ENCODE results near the gene HIVEP1. TPM values are rescaled to one million over a fixed set of nuclear protein-coding genes. Genes with fewer than 3 reads are reported as not detected.

Gene HIVEP1
- total RNA-seq, 5 donors from 2014 or later (not counting 1 experiment from before 2014, with no cell fraction given), result 20.0 to 73.1 (median 29.5) TPM

DNA sequence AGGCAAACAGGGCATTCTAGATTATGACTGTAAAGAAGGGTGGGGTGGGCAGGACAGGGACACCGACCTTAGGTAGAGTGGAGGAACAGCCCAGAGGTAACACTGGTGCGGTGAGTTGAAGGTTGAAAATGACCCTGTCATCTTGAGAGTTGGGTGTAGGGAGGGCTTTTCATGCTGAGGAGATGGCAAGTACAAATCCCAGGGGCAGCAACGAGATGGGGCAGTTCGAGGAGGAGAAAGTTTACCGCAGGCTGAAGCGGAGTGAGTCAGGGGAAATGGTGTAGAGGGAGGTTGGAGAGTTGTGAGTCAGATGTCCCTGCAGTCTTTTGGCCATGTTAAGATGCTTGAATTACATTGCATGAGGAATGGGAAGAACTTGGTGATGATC lies 101.1 kb downstream of the HIVEP1 start:
- 69% methylated on average over 6 of the region's 6 CpGs for WGBS (ENCODE audit: insufficient coverage)
- POLR2A ChIA-PET, result no interaction called here
- CTCF ChIA-PET, result interaction anchor here in 1 of 2 donors (0.6 kb wide), 1 partner anchor 37 kb away, joined by 4 read pairs; no protein-coding TSS in a partner anchor
- Histone ChIP-seq H3K27ac (ENCODE audit: low read length) (no peak overlapping the region), H3K36me3 (ENCODE audit: control insufficient read depth in 2 of 2, extremely low read depth in 1 of 2, insufficient read depth in 1 of 2, low read length in 1 of 2) (peaks cover 4 to 8% of the 10 kb centered on the region in 2 donors), H3K9me3 (peaks cover 2% of the 10 kb centered on the region), H3K4me3 (ENCODE audit: control insufficient read depth in 1 of 2, extremely low read depth in 1 of 2, low read length in 1 of 2) (no peak overlapping the region), H3K4me1 (ENCODE audit: control insufficient read depth in 1 of 2, extremely low read depth in 1 of 2, insufficient read depth in 2 of 2, low read length in 2 of 2) (peaks cover 35% of the 10 kb centered on the region in 2 experiments), H3K27me3 (replicated peaks in 1 of 2; ENCODE audit: control insufficient read depth in 2 of 2, extremely low read depth in 1 of 2, insufficient read depth in 2 of 2, low read length in 1 of 2) (no peaks in the 10 kb centered on the region)
- no peaks in the 10 kb centered on the region for H3K27me3 Mint-ChIP-seq
- H3K4me3 Mint-ChIP-seq, result no peak overlapping the region
- H3K27ac Mint-ChIP-seq, result peak overlapping the region in 1 of 2 donors; percentile 18
- peaks cover 47% of the 10 kb centered on the region for H3K36me3 Mint-ChIP-seq
- DNase-seq, result no peak
- peaks cover 0 to 19% (median 11%) of the 10 kb centered on the region in 3 donors for H3K9me3 Mint-ChIP-seq
- ATAC-seq (replicated peaks in 1 of 4), result no peak
- H3K4me1 Mint-ChIP-seq, result peaks cover 51 to 66% (median 65%) of the 10 kb centered on the region in 3 donors

DNA sequence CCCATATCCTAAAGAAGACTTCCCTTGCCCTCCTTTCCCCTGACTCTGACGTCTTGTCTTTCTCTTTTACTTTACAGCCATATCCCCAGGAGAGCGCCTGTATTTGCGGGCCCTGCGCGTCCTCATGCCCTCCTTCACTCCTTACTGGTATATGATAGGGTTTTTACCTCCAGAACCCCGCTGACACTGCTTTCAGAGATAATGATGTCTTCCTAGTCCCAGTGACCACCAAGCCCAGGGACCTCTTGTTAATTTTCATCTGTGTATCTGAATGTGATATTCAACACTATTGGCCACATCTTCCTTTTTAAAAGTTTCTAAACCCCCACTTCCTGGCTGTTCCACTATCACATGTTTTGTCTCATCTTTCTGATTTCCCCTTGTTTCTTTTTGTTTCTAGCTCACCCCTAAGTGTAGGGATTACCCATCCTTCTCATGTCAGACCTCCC lies 102.0 kb downstream of the HIVEP1 start:
- H3K4me1 Mint-ChIP-seq, result peaks cover 59 to 75% (median 74%) of the 10 kb centered on the region in 3 donors
- no peaks in the 10 kb centered on the region for H3K27me3 Mint-ChIP-seq
- CTCF ChIA-PET, result interaction anchor here in 1 of 2 donors (0.6 kb wide), 1 partner anchor 38 kb away, joined by 4 read pairs; no protein-coding TSS in a partner anchor
- DNase-seq (no peak), ATAC-seq (replicated peaks in 1 of 4) (peak in 1 of 4 experiments; percentile 28)
- H3K4me3 Mint-ChIP-seq, result peak overlapping the region in 1 of 3 donors; percentile 32
- Histone ChIP-seq H3K36me3 (ENCODE audit: control insufficient read depth in 2 of 2, extremely low read depth in 1 of 2, insufficient read depth in 1 of 2, low read length in 1 of 2) (peaks cover 4 to 8% of the 10 kb centered on the region in 2 donors), H3K9me3 (peaks cover 2% of the 10 kb centered on the region), H3K27me3 (replicated peaks in 1 of 2; ENCODE audit: control insufficient read depth in 2 of 2, extremely low read depth in 1 of 2, insufficient read depth in 2 of 2, low read length in 1 of 2) (no peaks in the 10 kb centered on the region), H3K4me1 (ENCODE audit: control insufficient read depth in 1 of 2, extremely low read depth in 1 of 2, insufficient read depth in 2 of 2, low read length in 2 of 2) (peaks cover 37 to 39% of the 10 kb centered on the region in 2 experiments), H3K4me3 (ENCODE audit: control insufficient read depth in 1 of 2, extremely low read depth in 1 of 2, low read length in 1 of 2) (no peak overlapping the region), H3K27ac (ENCODE audit: low read length) (no peak overlapping the region)
- POLR2A ChIA-PET, result no interaction called here
- H3K9me3 Mint-ChIP-seq, result peaks cover 0 to 19% (median 11%) of the 10 kb centered on the region in 3 donors
- H3K27ac Mint-ChIP-seq, result peak overlapping the region; percentile 25 to 61
- H3K36me3 Mint-ChIP-seq, result peaks cover 47% of the 10 kb centered on the region
- WGBS (ENCODE audit: insufficient coverage), result no CpG with 5 or more reads among the region's 6 CpGs

- peaks cover 57 to 74% (median 74%) of the 10 kb centered on the region in 3 donors for H3K4me1 Mint-ChIP-seq
- no peak for ATAC-seq (replicated peaks in 1 of 4)
- no peaks in the 10 kb centered on the region for H3K27me3 Mint-ChIP-seq
- no peak overlapping the region for H3K27ac ChIP-seq (ENCODE audit: low read length)
- no peaks in the 10 kb centered on the region for H3K27me3 ChIP-seq (replicated peaks in 1 of 2; ENCODE audit: control insufficient read depth in 2 of 2, extremely low read depth in 1 of 2, insufficient read depth in 2 of 2, low read length in 1 of 2)
- peaks cover 0 to 19% (median 11%) of the 10 kb centered on the region in 3 donors for H3K9me3 Mint-ChIP-seq
- H3K36me3 Mint-ChIP-seq, result peaks cover 42% of the 10 kb centered on the region
- ChIA-PET CTCF (interaction anchor here in 1 of 2 donors (0.6 kb wide), 2 partner anchors 91 to 496 kb away, joined by 5 read pairs; no protein-coding TSS in a partner anchor), POLR2A (no interaction called here)
- no peak overlapping the region for H3K27ac Mint-ChIP-seq
- H3K9me3 ChIP-seq, result peaks cover 2% of the 10 kb centered on the region
- H3K4me3 ChIP-seq (ENCODE audit: control insufficient read depth in 1 of 2, extremely low read depth in 1 of 2, low read length in 1 of 2), result no peak overlapping the region
- DNase-seq, result no peak
- peak overlapping the region in 1 of 3 donors; percentile 32 for H3K4me3 Mint-ChIP-seq
- WGBS (ENCODE audit: insufficient coverage), result no CpG with 5 or more reads among the region's 1 CpG
- H3K4me1 ChIP-seq (ENCODE audit: control insufficient read depth in 1 of 2, extremely low read depth in 1 of 2, insufficient read depth in 2 of 2, low read length in 2 of 2), result peaks cover 33 to 37% of the 10 kb centered on the region in 2 experiments
- peaks cover 0 to 8% of the 10 kb centered on the region in 2 donors for H3K36me3 ChIP-seq (ENCODE audit: control insufficient read depth in 2 of 2, extremely low read depth in 1 of 2, insufficient read depth in 1 of 2, low read length in 1 of 2)
Observed at GRCh38 chr6:12115001-12115400, 102.9 kb downstream of the HIVEP1 start.

- CTCF ChIA-PET, result interaction anchor here in 1 of 2 donors (0.6 kb wide), 2 partner anchors 91 to 497 kb away, joined by 5 read pairs; no protein-coding TSS in a partner anchor
- Histone ChIP-seq H3K9me3 (peaks cover 2% of the 10 kb centered on the region), H3K27me3 (replicated peaks in 1 of 2; ENCODE audit: control insufficient read depth in 2 of 2, extremely low read depth in 1 of 2, insufficient read depth in 2 of 2, low read length in 1 of 2) (no peaks in the 10 kb centered on the region), H3K4me3 (ENCODE audit: control insufficient read depth in 1 of 2, extremely low read depth in 1 of 2, low read length in 1 of 2) (no peak overlapping the region), H3K36me3 (ENCODE audit: control insufficient read depth in 2 of 2, extremely low read depth in 1 of 2, insufficient read depth in 1 of 2, low read length in 1 of 2) (peaks cover 0 to 8% of the 10 kb centered on the region in 2 donors), H3K4me1 (ENCODE audit: control insufficient read depth in 1 of 2, extremely low read depth in 1 of 2, insufficient read depth in 2 of 2, low read length in 2 of 2) (peaks cover 28 to 34% of the 10 kb centered on the region in 2 experiments), H3K27ac (ENCODE audit: low read length) (no peak overlapping the region)
- ATAC-seq (replicated peaks in 1 of 4), result no peak
- POLR2A ChIA-PET, result no interaction called here
- Mint-ChIP-seq H3K4me3 (peak overlapping the region in 1 of 3 donors; percentile 5), H3K27ac (no peak overlapping the region), H3K36me3 (peaks cover 45% of the 10 kb centered on the region), H3K9me3 (peaks cover 0 to 19% (median 11%) of the 10 kb centered on the region in 3 donors), H3K4me1 (peaks cover 54 to 74% (median 73%) of the 10 kb centered on the region in 3 donors), H3K27me3 (no peaks in the 10 kb centered on the region)
- no peak for DNase-seq
- WGBS (ENCODE audit: insufficient coverage), result 100% methylated on average over 1 of the region's 4 CpGs
Observed at GRCh38 chr6:12115492-12115891, 103.4 kb downstream of the HIVEP1 start.

DNA sequence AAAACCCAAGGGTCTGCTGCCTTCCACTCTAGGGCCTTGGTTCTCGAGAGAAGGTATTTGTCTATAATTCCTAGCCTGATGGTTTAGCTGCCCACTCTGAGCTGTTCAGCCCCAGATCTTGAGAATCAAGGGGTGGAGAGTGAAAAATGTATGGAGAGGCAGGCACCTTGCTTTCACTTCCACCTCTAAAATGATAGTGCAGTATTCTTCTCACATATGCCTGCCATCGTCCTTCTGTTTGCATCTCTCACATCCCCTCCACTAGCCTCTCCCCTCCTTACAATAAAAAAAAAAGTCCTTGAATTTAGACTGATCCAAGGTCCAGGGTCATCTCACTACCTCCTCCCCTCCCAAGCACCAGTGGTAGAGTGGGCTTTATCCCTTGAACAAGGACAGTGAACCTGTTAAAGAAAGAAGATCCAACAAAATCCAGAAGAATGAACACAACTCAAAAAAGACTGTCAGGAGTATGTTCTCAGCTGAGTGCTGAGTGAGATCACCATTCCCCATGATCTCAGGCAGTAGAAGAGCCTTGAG lies 104.2 kb downstream of the HIVEP1 start:
- H3K4me1 Mint-ChIP-seq, result peaks cover 48 to 69% (median 68%) of the 10 kb centered on the region in 3 donors
- DNase-seq (no peak), ATAC-seq (replicated peaks in 1 of 4) (no peak)
- H3K9me3 Mint-ChIP-seq, result peaks cover 0 to 19% (median 11%) of the 10 kb centered on the region in 3 donors
- Histone ChIP-seq H3K9me3 (peaks cover 2% of the 10 kb centered on the region), H3K4me1 (ENCODE audit: control insufficient read depth in 1 of 2, extremely low read depth in 1 of 2, insufficient read depth in 2 of 2, low read length in 2 of 2) (peaks cover 22 to 27% of the 10 kb centered on the region in 2 experiments), H3K27me3 (replicated peaks in 1 of 2; ENCODE audit: control insufficient read depth in 2 of 2, extremely low read depth in 1 of 2, insufficient read depth in 2 of 2, low read length in 1 of 2) (no peaks in the 10 kb centered on the region), H3K36me3 (ENCODE audit: control insufficient read depth in 2 of 2, extremely low read depth in 1 of 2, insufficient read depth in 1 of 2, low read length in 1 of 2) (peaks cover 7 to 8% of the 10 kb centered on the region in 2 donors), H3K27ac (ENCODE audit: low read length) (no peak overlapping the region), H3K4me3 (ENCODE audit: control insufficient read depth in 1 of 2, extremely low read depth in 1 of 2, low read length in 1 of 2) (no peak overlapping the region)
- H3K4me3 Mint-ChIP-seq, result no peak overlapping the region
- ChIA-PET CTCF (no interaction called here), POLR2A (no interaction called here)
- WGBS (ENCODE audit: insufficient coverage), result no CpG with 5 or more reads among the region's 2 CpGs
- no peak overlapping the region for H3K27ac Mint-ChIP-seq
- peaks cover 49% of the 10 kb centered on the region for H3K36me3 Mint-ChIP-seq
- no peaks in the 10 kb centered on the region for H3K27me3 Mint-ChIP-seq

DNA sequence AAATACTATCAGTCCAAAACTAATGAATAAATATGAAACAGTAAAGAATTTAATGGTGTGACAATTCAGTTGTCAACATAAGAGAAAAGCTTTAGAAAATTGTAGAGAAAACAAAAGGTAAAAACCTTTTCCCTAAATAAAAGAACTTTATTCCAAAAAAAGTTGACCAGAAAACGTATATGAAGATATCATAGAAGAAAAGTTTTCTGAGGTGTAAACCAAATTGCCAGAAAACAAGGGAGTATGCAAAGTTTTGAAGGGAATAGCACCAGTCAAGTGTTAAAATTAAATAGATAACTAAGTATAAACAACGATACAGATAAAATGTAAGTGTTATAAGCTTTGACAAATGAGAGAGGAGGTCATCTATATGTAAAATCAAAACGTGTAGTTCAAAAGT lies 104.9 kb downstream of the HIVEP1 start:
- no peaks in the 10 kb centered on the region for H3K27me3 Mint-ChIP-seq
- no peak for DNase-seq
- H3K4me1 Mint-ChIP-seq, result peaks cover 48 to 67% (median 65%) of the 10 kb centered on the region in 3 donors
- H3K27ac Mint-ChIP-seq, result no peak overlapping the region
- H3K27me3 ChIP-seq (replicated peaks in 1 of 2; ENCODE audit: control insufficient read depth in 2 of 2, extremely low read depth in 1 of 2, insufficient read depth in 2 of 2, low read length in 1 of 2), result no peaks in the 10 kb centered on the region
- no CpG with 5 or more reads among the region's 3 CpGs for WGBS (ENCODE audit: insufficient coverage)
- POLR2A ChIA-PET, result interaction anchor here in 1 of 2 donors (0.7 kb wide), 1 partner anchor 41 kb away, joined by 3 read pairs; no protein-coding TSS in a partner anchor
- CTCF ChIA-PET, result no interaction called here
- H3K36me3 Mint-ChIP-seq, result peaks cover 51% of the 10 kb centered on the region
- no peak overlapping the region for H3K27ac ChIP-seq (ENCODE audit: low read length)
- H3K4me3 ChIP-seq (ENCODE audit: control insufficient read depth in 1 of 2, extremely low read depth in 1 of 2, low read length in 1 of 2), result no peak overlapping the region
- peaks cover 22 to 27% of the 10 kb centered on the region in 2 experiments for H3K4me1 ChIP-seq (ENCODE audit: control insufficient read depth in 1 of 2, extremely low read depth in 1 of 2, insufficient read depth in 2 of 2, low read length in 2 of 2)
- peaks cover 12 to 14% of the 10 kb centered on the region in 2 donors for H3K36me3 ChIP-seq (ENCODE audit: control insufficient read depth in 2 of 2, extremely low read depth in 1 of 2, insufficient read depth in 1 of 2, low read length in 1 of 2)
- no peak for ATAC-seq (replicated peaks in 1 of 4)
- no peak overlapping the region for H3K4me3 Mint-ChIP-seq
- peaks cover 0 to 19% (median 11%) of the 10 kb centered on the region in 3 donors for H3K9me3 Mint-ChIP-seq
- H3K9me3 ChIP-seq, result peaks cover 2% of the 10 kb centered on the region
